Smooth muscle cell (in vitro differentiated cells): ENCODE data around the gene CFAP45. TPM values are rescaled to one million over a fixed set of nuclear protein-coding genes. Genes with fewer than 3 reads are reported as not detected.

Source experiments
- DNase-seq: peaks from one replicate; lab custom pipeline; 2025; ENCODE audit not compliant: unreplicated experiment; lab: John Stamatoyannopoulos, UW
- H2AFZ ChIP-seq: fragments of 200-600 bp; sonication (generic); 2 replicates; pipeline ENCODE4 v1.6.0; 2016; ENCODE audit warnings: antibody characterized with exemption, low read depth, mild to moderate bottlenecking
- H3F3A ChIP-seq: fragments of 200-600 bp; sonication (generic); 2 replicates; pipeline ENCODE4 v1.6.0; 2017; ENCODE audit warnings: antibody characterized with exemption, low read depth
- H3K27ac ChIP-seq: fragments of 200-600 bp; sonication (generic); 2 replicates; pipeline ENCODE4 v1.5.1; 2016; ENCODE audit warnings: low read depth, mild to moderate bottlenecking
- H3K27me3 ChIP-seq: fragments of 200-600 bp; sonication (generic); 2 replicates; pipeline ENCODE4 v1.6.1; 2016; ENCODE audit warnings: low read depth, mild to moderate bottlenecking
- H3K36me3 ChIP-seq: fragments of 200-600 bp; sonication (generic); 2 replicates; pipeline ENCODE4 v1.5.1; 2016; ENCODE audit warnings: low read depth
- H3K4me1 ChIP-seq: fragments of 200-600 bp; sonication (generic); 2 replicates; pipeline ENCODE4 v1.5.1; 2016; ENCODE audit warnings: low read depth
- H3K4me2 ChIP-seq: fragments of 200-600 bp; sonication (generic); 2 replicates; pipeline ENCODE4 v1.6.0; 2016; ENCODE audit warnings: mild to moderate bottlenecking
- H3K4me3 ChIP-seq: fragments of 200-600 bp; sonication (generic); 2 replicates; pipeline ENCODE4 v1.5.1; 2016; ENCODE audit warnings: mild to moderate bottlenecking
- H3K79me2 ChIP-seq: fragments of 200-600 bp; sonication (generic); 2 replicates; pipeline ENCODE4 v1.6.0; 2016; ENCODE audit warnings: low read depth, mild to moderate bottlenecking
- H3K9ac ChIP-seq: fragments of 200-600 bp; sonication (generic); 2 replicates; pipeline ENCODE4 v1.6.0; 2016; ENCODE audit warnings: low read depth
- H3K9me3 ChIP-seq: fragments of 200-600 bp; sonication (generic); replicated peaks from 2 replicates; pipeline ENCODE4 v1.5.1; 2016; ENCODE audit warnings: low read depth
- H4K20me1 ChIP-seq: fragments of 200-600 bp; sonication (generic); 2 replicates; pipeline ENCODE4 v1.6.0; 2016; ENCODE audit warnings: low read depth
- WGBS: methylation state at CpG from one replicate; pipeline ENCODE4 v1.1.7; 2016; ENCODE audit warnings: low lambda C conversion rate; 5-methylcytosine and 5-hydroxymethylcytosine counted together
- polyA plus RNA-seq: library from polyadenylated mRNA; unstranded; fragments of >200 nt; fragmentation: Nextera tagmentation; extraction: Ambion mirVana; gene quantifications from 2 replicates; pipeline ENCODE4 v1.2.1, GENCODE V29; 2016
- total RNA-seq: library from RNA; depleted of rRNA; stranded (reverse); fragments of >200 nt; gene quantifications from 2 replicates; pipeline ENCODE4 v1.2.3, GENCODE V29; 2014
- TF ChIP-seq, protein P1 (sequence below): fragments of 200-600 bp; sonication (generic); IDR thresholded peaks from 2 replicates; pipeline ENCODE4 v1.5.1; 2017; ENCODE audit warnings: borderline replicate concordance, mild to moderate bottlenecking, antibody characterized with exemption; ENCODE audit not compliant: insufficient read depth, poor library complexity, severe bottlenecking

The CFAP45 gene
- total and polyA plus RNA-seq, 2 experiments from 2014 or later, result 1.2 to 1.3 TPM

- TF ChIP-seq, protein P1, sequence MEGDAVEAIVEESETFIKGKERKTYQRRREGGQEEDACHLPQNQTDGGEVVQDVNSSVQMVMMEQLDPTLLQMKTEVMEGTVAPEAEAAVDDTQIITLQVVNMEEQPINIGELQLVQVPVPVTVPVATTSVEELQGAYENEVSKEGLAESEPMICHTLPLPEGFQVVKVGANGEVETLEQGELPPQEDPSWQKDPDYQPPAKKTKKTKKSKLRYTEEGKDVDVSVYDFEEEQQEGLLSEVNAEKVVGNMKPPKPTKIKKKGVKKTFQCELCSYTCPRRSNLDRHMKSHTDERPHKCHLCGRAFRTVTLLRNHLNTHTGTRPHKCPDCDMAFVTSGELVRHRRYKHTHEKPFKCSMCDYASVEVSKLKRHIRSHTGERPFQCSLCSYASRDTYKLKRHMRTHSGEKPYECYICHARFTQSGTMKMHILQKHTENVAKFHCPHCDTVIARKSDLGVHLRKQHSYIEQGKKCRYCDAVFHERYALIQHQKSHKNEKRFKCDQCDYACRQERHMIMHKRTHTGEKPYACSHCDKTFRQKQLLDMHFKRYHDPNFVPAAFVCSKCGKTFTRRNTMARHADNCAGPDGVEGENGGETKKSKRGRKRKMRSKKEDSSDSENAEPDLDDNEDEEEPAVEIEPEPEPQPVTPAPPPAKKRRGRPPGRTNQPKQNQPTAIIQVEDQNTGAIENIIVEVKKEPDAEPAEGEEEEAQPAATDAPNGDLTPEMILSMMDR, result peak; percentile 11
- H3K27ac ChIP-seq, result peak overlapping the region; percentile 100
- no peaks in the 10 kb centered on the region for H3K36me3 ChIP-seq
- peaks cover 38% of the 10 kb centered on the region for H4K20me1 ChIP-seq
- peak; percentile 69 for DNase-seq
- H3K79me2 ChIP-seq, result peaks cover 52% of the 10 kb centered on the region
- 0% methylated on average over 12 of the region's 31 CpGs for WGBS
- H3K9me3 ChIP-seq, result no peaks in the 10 kb centered on the region
- H3K4me1 ChIP-seq, result peaks cover 16% of the 10 kb centered on the region
- H3K9ac ChIP-seq, result peak overlapping the region; percentile 99
- H3K27me3 ChIP-seq, result no peaks in the 10 kb centered on the region
- H3F3A ChIP-seq, result peaks cover 35% of the 10 kb centered on the region
- peak overlapping the region; percentile 96 for H3K4me2 ChIP-seq
- H2AFZ ChIP-seq, result no peak overlapping the region
- H3K4me3 ChIP-seq, result peak overlapping the region; percentile 69
These were observed 24.2 kb upstream of the CFAP45 start for GRCh38 chr1:159924025-159924790.

DNA sequence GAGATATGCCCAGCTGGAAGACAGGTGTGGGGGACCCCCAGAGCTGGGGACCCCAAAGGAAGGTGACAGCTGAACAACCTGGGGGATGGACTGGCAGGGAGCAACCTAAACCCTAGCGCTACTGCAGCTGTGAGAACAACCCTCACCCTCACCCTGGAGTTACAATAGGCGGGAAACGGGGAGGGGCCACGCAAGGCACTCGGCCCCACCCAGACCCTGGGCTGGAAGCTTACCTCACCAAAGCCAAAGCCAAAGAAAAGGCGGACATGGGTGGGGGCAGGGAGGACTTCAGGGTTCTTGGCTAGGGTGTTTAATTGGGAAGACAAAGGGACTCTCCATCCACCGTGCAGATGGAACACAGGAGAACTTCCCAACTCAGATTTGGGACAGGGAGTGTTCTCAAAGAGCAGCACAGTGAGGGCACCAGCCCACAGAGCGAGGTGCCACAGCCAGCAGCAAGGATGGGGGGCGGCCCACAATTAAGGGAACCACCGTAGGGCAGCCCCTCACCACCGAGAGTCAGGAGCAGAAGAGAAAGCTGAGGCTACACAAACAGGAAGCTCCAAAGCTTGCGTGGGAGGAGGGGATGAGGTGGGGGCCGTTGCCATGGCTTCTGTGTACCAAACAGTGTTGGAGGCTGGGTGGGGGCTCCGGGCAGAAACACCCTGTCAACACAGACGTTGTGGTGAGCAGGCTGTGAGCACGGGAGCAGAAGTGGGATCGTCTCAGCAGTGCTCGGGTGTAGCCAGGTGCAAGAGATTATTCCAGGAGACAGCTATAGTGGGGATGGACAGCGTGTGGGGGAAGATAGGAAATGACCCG is 23.4 kb upstream of the CFAP45 start:
- TF ChIP-seq, protein P1, result no peak
- Histone ChIP-seq H3K79me2 (peaks cover 54% of the 10 kb centered on the region), H3K27me3 (no peaks in the 10 kb centered on the region), H3K36me3 (no peaks in the 10 kb centered on the region), H4K20me1 (peaks cover 46% of the 10 kb centered on the region), H3F3A (peaks cover 43% of the 10 kb centered on the region), H3K27ac (peak overlapping the region; percentile 100), H3K4me1 (peaks cover 16% of the 10 kb centered on the region), H3K4me2 (peak overlapping the region; percentile 96), H2AFZ (no peak overlapping the region), H3K4me3 (peak overlapping the region; percentile 69), H3K9me3 (no peaks in the 10 kb centered on the region), H3K9ac (peak overlapping the region; percentile 99)
- DNase-seq, result peak; percentile 40
- WGBS, result 5% methylated on average over 20 of the region's 20 CpGs

- Histone ChIP-seq H3K27ac (peak overlapping the region; percentile 100), H3K36me3 (no peaks in the 10 kb centered on the region), H3K4me3 (peak overlapping the region; percentile 69), H3K27me3 (no peaks in the 10 kb centered on the region), H2AFZ (no peak overlapping the region), H3K4me1 (peaks cover 17% of the 10 kb centered on the region), H3K9ac (peak overlapping the region; percentile 99), H3K4me2 (peak overlapping the region; percentile 96), H4K20me1 (peaks cover 54% of the 10 kb centered on the region), H3K9me3 (no peaks in the 10 kb centered on the region), H3F3A (peaks cover 43% of the 10 kb centered on the region), H3K79me2 (peaks cover 54% of the 10 kb centered on the region)
- no peak for DNase-seq
- TF ChIP-seq, protein P1, result no peak
- 54% methylated on average over 8 of the region's 8 CpGs for WGBS
These were observed 22.7 kb upstream of the CFAP45 start for GRCh38 chr1:159922511-159923202.
